Gastroesophageal sphincter (tissue), 4 donors: Measurements from ENCODE around the gene BCAS3. TPM values are rescaled to one million over a fixed set of nuclear protein-coding genes. Genes with fewer than 3 reads are reported as not detected.

ENCODE experiments used
- ATAC-seq: fragments of 150-250 bp; one replicate; pipeline ENCODE4 v1.9.1; 2016; ENCODE audit warnings: mild to moderate bottlenecking, moderate library complexity
- H3K27ac ChIP-seq, 4 donors: fragments of 200-600 bp; sonication (generic) in 3 of 4; 1 replicate in 3 of 4; 2 replicates in 1 of 4; pipeline ENCODE4 v1.5.1; 2016 to 2019
- H3K27me3 ChIP-seq: fragments of 200-600 bp; sonication (generic); one replicate; pipeline ENCODE4 v1.5.1; 2019
- H3K36me3 ChIP-seq, 2 donors: fragments of 200-600 bp; sonication (generic); one replicate each; pipeline ENCODE4 v1.5.1; 2019; ENCODE audit warnings: control low read depth in 1 of 2
- H3K4me1 ChIP-seq, 3 donors: fragments of 200-600 bp; sonication (generic); 1 replicate in 2 of 3; 2 replicates in 1 of 3; pipeline ENCODE4 v1.5.1; 2016 to 2019; ENCODE audit warnings: control low read depth in 2 of 3
- H3K4me3 ChIP-seq, 2 donors: fragments of 200-600 bp; sonication (generic); one replicate each; pipeline ENCODE4 v1.5.1; 2019; ENCODE audit warnings: mild to moderate bottlenecking in 1 of 2, moderate library complexity in 1 of 2
- H3K9me3 ChIP-seq, 3 donors: fragments of 200-600 bp; sonication (generic); one replicate each; pipeline ENCODE4 v1.5.1; 2017 to 2019; ENCODE audit warnings: control low read depth in 2 of 3
- CTCF ChIP-seq, 4 experiments: fragments of 200-600 bp in 2 of 4; fragments of 450-650 bp in 2 of 4; sonication (generic) in 1 of 4; IDR thresholded peaks; one replicate each; pipeline ENCODE4 v1.5.1; 2017 to 2019; ENCODE audit warnings: antibody characterized with exemption in 4 of 4, mild to moderate bottlenecking in 2 of 4, moderate library complexity in 2 of 4
- EP300 ChIP-seq: sonication (generic); formaldehyde crosslinking; IDR thresholded peaks from one replicate; pipeline ENCODE4 v1.6.1; 2017; ENCODE audit warnings: antibody characterized with exemption, mild to moderate bottlenecking
- POLR2A ChIP-seq, 2 donors: fragments of 450-650 bp; IDR thresholded peaks; one replicate each; pipeline ENCODE4 v1.6.1; 2017; ENCODE audit warnings: antibody characterized with exemption in 2 of 2, mild to moderate bottlenecking in 2 of 2, moderate library complexity in 1 of 2
- POLR2AphosphoS5 ChIP-seq: sonication (generic); formaldehyde crosslinking; IDR thresholded peaks from one replicate; pipeline ENCODE4 v1.6.1; 2017; ENCODE audit warnings: antibody characterized with exemption
- WGBS, 2 donors: methylation state at CpG; one replicate each; pipeline ENCODE4 v1.1.5; 2018; ENCODE audit warnings: low coverage in 1 of 2; 5-methylcytosine and 5-hydroxymethylcytosine counted together
- total RNA-seq, 4 donors: library from RNA; depleted of rRNA; stranded (reverse); fragments of >200 nt; gene quantifications; one replicate each; pipeline ENCODE4 v1.1.0, GENCODE V29; 2016

The BCAS3 gene
- total RNA-seq, 4 donors from 2014 or later: 18.8 to 37.0 (median 34.5) TPM

- Histone ChIP-seq H3K36me3 (no peaks in the 10 kb centered on the region), H3K27me3 (no peaks in the 10 kb centered on the region), H3K9me3 (no peaks in the 10 kb centered on the region), H3K4me1 (peaks cover 0 to 21% (median 0%) of the 10 kb centered on the region in 3 donors), H3K27ac (peak overlapping the region in 1 of 4 donors; percentile 39), H3K4me3 (peak overlapping the region in 1 of 2 donors; percentile 18)
- WGBS, 2 donors: 93 to 100% methylated on average over 4 of the region's 7 CpGs
- ATAC-seq: no peak
- TF ChIP-seq POLR2A (IDR thresholded peaks at IDR 0.05): no peak
- no peak for TF ChIP-seq CTCF (IDR thresholded peaks at IDR 0.05)
- TF ChIP-seq POLR2AphosphoS5: no peak
- no peak for TF ChIP-seq EP300
Observed at GRCh38 chr17:61136296-61136695, 458.6 kb downstream of the BCAS3 start.

DNA sequence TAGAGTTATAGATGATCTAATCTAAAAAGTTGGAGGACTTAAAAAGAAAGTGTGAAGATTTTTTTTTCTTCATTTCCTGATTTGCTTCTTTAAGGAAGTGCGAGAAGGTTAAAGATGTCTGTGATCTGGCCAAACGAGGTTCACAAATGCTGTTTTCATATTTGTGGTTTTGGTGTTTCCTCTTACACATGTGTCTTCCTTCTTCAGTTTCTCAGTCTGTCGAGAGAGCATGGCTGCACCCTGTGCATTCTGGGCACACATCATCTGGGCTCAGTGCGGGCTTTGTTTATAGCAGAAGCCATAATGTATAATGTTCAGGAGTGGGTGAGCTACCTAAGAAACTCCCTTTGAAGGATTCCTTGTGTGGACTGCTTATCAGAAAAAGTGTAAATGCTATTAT, 461.6 kb downstream of the BCAS3 start:
- H3K36me3 ChIP-seq: no peaks in the 10 kb centered on the region
- TF ChIP-seq EP300 (no peak), POLR2A (IDR thresholded peaks at IDR 0.05) (no peak), CTCF (IDR thresholded peaks at IDR 0.05) (no peak), POLR2AphosphoS5 (no peak)
- H3K4me3 ChIP-seq: no peak overlapping the region
- H3K4me1 ChIP-seq: peaks cover 0 to 15% (median 0%) of the 10 kb centered on the region in 3 donors
- ATAC-seq: no peak
- no peak overlapping the region for H3K27ac ChIP-seq
- no peaks in the 10 kb centered on the region for H3K27me3 ChIP-seq
- H3K9me3 ChIP-seq: no peaks in the 10 kb centered on the region
- 56 to 57% methylated on average over 4 of the region's 4 CpGs for WGBS, 2 donors

DNA sequence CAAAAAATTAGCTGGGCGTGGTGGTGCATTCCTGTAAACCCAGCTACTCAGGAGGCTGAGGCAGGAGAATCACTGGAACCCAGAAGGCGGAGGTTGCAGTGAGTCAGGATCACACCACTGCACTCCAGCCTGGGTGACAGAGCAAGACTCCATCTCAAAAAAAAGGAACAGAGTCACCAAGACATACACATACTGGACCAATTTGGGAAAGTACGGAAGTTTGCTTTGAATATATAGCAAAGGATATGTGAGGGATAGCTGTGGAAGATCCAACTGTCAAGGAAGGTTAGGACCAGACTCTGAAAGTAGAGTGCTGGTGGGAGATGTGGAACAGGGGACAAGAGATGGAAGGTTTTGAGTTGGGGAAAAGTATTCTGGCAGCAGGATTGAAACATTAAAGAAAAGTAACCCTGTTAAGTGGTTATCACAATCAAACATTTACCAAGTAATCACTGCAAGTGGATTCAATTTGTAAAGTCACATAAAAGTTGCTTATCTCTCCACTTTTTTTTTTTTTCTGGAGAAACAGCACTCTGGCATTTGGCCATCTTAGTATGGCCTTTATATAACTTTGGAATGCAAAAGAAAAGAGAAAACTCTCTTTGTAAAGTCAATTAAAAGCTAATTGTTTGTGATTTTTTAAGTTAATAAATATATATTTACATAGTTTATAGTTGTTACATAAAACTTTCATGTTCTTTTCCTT, 462.6 kb downstream of the BCAS3 start:
- Histone ChIP-seq H3K4me3 (no peak overlapping the region), H3K9me3 (no peaks in the 10 kb centered on the region), H3K36me3 (no peaks in the 10 kb centered on the region), H3K27me3 (no peaks in the 10 kb centered on the region), H3K4me1 (peaks cover 0 to 21% (median 0%) of the 10 kb centered on the region in 3 donors), H3K27ac (no peak overlapping the region)
- no peak for ATAC-seq
- TF ChIP-seq POLR2A (IDR thresholded peaks at IDR 0.05): no peak
- no peak for TF ChIP-seq POLR2AphosphoS5
- WGBS, 2 donors: 100% methylated on average over 2 to 3 of the region's 3 CpGs

- H3K27ac ChIP-seq: no peak overlapping the region
- no peaks in the 10 kb centered on the region for H3K27me3 ChIP-seq
- 88 to 100% methylated on average over 1 of the region's 1 CpG for WGBS, 2 donors
- no peak overlapping the region for H3K4me3 ChIP-seq
- H3K9me3 ChIP-seq: no peaks in the 10 kb centered on the region
- no peak for ATAC-seq
- H3K4me1 ChIP-seq: peaks cover 0 to 21% (median 0%) of the 10 kb centered on the region in 3 donors
- TF ChIP-seq POLR2A (IDR thresholded peaks at IDR 0.05): no peak
- no peaks in the 10 kb centered on the region for H3K36me3 ChIP-seq
Observed at GRCh38 chr17:61143026-61143425, 465.4 kb downstream of the BCAS3 start.

DNA sequence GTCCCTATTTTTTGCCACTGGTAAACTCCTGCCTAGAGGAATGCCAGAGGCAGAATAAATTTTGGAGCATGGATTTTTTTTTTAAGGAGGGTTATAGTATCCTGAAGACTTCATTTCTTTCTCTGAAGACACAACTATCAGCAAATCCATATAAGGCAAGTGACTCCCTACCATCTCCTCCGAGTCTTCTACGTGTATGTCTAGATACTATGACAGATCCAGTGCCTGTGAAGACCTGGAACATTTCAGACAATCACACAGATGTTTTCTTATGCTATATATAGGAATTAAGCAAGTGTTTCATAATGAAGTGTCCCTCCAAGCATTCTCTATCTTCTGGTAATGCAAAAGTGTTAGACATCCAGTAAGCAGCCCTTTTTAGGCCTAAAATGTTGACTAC, 466.5 kb downstream of the BCAS3 start:
- TF ChIP-seq CTCF (IDR thresholded peaks at IDR 0.05) (no peak), POLR2A (IDR thresholded peaks at IDR 0.05) (no peak), EP300 (no peak), POLR2AphosphoS5 (no peak)
- Histone ChIP-seq H3K27ac (peak overlapping the region in 2 of 4 donors; percentile 9 to 16), H3K36me3 (no peaks in the 10 kb centered on the region), H3K9me3 (no peaks in the 10 kb centered on the region), H3K4me3 (no peak overlapping the region), H3K27me3 (no peaks in the 10 kb centered on the region), H3K4me1 (peaks cover 0 to 26% (median 0%) of the 10 kb centered on the region in 3 donors)
- ATAC-seq: no peak
- 42 to 52% methylated on average over 2 of the region's 2 CpGs for WGBS, 2 donors
